B cell (primary cell): ENCODE data around the gene FSD1.

ENCODE experiments used
- EZH2 ChIP-seq: IDR thresholded peaks from 2 replicates; pipeline ENCODE4 v1.6.1; 2012; ENCODE audit warnings: borderline replicate concordance, low read depth, mild to moderate bottlenecking, moderate library complexity, low read length; ENCODE audit not compliant: insufficient read depth, poor library complexity, severe bottlenecking
- TF ChIP-seq, protein P1 (sequence below): fragments of 200-600 bp; IDR thresholded peaks from one replicate; pipeline ENCODE4 v1.8.0; 2022; ENCODE audit warnings: antibody characterized with exemption, mild to moderate bottlenecking

DNA sequence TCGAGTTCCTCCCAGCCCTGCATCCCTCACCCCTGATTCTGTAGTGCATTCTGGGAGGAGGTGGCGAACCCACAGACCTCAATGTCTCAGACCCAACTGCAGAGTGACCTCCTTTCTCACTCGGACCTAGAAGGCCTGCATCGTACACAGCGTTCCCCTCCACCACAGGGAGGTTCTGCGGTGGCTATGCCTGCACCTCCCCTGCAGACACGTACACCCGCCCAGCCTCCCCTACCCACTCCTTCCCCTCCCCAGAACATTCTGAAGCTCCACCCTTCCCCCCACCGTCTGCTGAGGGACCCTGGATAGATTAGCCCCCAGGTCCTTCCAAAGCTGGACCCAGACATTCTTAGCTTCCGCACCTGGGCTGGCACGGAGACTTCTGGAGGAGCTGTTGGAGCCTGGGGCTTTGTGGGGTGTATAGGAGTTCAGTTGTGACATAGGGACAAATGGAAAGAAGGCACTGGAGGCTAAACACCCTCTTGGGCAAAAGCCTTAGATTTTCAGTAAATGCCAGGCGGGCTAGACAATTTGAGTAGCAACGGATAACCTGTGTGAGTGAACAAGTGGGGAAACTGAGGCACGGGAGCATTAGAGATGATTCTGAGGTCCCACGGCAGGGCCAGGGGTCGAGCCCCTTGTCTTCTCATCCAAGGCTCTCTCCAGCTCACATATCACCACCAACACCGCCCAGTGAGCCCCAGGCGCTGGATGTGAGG is 420 bp upstream of the FSD1 start:
- TF ChIP-seq, protein P1, sequence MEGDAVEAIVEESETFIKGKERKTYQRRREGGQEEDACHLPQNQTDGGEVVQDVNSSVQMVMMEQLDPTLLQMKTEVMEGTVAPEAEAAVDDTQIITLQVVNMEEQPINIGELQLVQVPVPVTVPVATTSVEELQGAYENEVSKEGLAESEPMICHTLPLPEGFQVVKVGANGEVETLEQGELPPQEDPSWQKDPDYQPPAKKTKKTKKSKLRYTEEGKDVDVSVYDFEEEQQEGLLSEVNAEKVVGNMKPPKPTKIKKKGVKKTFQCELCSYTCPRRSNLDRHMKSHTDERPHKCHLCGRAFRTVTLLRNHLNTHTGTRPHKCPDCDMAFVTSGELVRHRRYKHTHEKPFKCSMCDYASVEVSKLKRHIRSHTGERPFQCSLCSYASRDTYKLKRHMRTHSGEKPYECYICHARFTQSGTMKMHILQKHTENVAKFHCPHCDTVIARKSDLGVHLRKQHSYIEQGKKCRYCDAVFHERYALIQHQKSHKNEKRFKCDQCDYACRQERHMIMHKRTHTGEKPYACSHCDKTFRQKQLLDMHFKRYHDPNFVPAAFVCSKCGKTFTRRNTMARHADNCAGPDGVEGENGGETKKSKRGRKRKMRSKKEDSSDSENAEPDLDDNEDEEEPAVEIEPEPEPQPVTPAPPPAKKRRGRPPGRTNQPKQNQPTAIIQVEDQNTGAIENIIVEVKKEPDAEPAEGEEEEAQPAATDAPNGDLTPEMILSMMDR = no peak
- TF ChIP-seq EZH2 = no peak
